Upper lobe of left lung (tissue), 6 donors: ENCODE measurements around the gene ATF3. TPM values are rescaled to one million over a fixed set of nuclear protein-coding genes. Genes with fewer than 3 reads are reported as not detected.

Source experiments
- ATAC-seq, 2 donors: fragments of 200-7000 bp; cut with Tn5 transposase; one replicate each; pipeline ENCODE4 v1.9.1; 2022; ENCODE audit warnings: mild to moderate bottlenecking in 2 of 2, moderate library complexity in 2 of 2; ENCODE audit not compliant: low FRiP score in 2 of 2
- DNase-seq, 2 donors: peaks; one replicate each; pipeline ENCODE4 v3.0.0-alpha.2; 2019 to 2020
- H3K27ac ChIP-seq, 4 donors: fragments of 200-600 bp; sonication (generic); one replicate each; pipeline ENCODE4 v1.5.1; 2016 to 2019
- H3K27me3 ChIP-seq, 4 donors: fragments of 200-600 bp; sonication (generic); one replicate each; pipeline ENCODE4 v1.5.1; 2017 to 2019
- H3K36me3 ChIP-seq, 4 donors: fragments of 200-600 bp; sonication (generic); one replicate each; pipeline ENCODE4 v1.5.1; 2016 to 2019
- H3K4me1 ChIP-seq, 4 donors: fragments of 200-600 bp; sonication (generic); one replicate each; pipeline ENCODE4 v1.5.1; 2018 to 2019
- H3K4me3 ChIP-seq, 4 donors: fragments of 200-600 bp; sonication (generic); one replicate each; pipeline ENCODE4 v1.5.1; 2017 to 2019; ENCODE audit warnings: mild to moderate bottlenecking in 2 of 4, moderate library complexity in 1 of 4
- H3K9me3 ChIP-seq, 4 donors: fragments of 200-600 bp; sonication (generic); one replicate each; pipeline ENCODE4 v1.5.1; 2018 to 2019
- EP300 ChIP-seq, 4 donors: sonication (generic); formaldehyde crosslinking; IDR thresholded peaks; one replicate each; pipeline ENCODE4 v1.5.1; 2017; ENCODE audit warnings: antibody characterized with exemption in 4 of 4, control low read depth in 2 of 4
- POLR2A ChIP-seq, 4 donors: fragments of 450-650 bp; IDR thresholded peaks; one replicate each; pipeline ENCODE4 v1.5.1; 2016 to 2017; ENCODE audit warnings: antibody characterized with exemption in 4 of 4, mild to moderate bottlenecking in 2 of 4
- POLR2AphosphoS5 ChIP-seq, 2 donors: sonication (generic); formaldehyde crosslinking; IDR thresholded peaks; one replicate each; pipeline ENCODE4 v1.5.1; 2017; ENCODE audit warnings: antibody characterized with exemption in 2 of 2
- WGBS, 2 donors: methylation state at CpG; one replicate each; pipeline ENCODE4 v1.1.5; 2017 to 2018; 5-methylcytosine and 5-hydroxymethylcytosine counted together
- total RNA-seq, 6 donors: library from RNA; depleted of rRNA in 4 of 6; stranded (reverse); fragments of >200 nt in 4 of 6; gene quantifications; one replicate each; pipeline versions ENCODE4 v1.1.0 to v1.2.1, GENCODE V29; 2016 to 2021
- TF ChIP-seq, protein P1 (sequence below), 6 experiments: fragments of 450-650 bp in 4 of 6; fragments of 200-600 bp in 2 of 6; sonication (generic) in 2 of 6; IDR thresholded peaks; one replicate each; pipeline ENCODE4 v1.5.1; 2016 to 2019; ENCODE audit warnings: antibody characterized with exemption in 6 of 6
- donor health status: DM: no; HTN: no; CAD: no; lungs with moderate emphysema.
- donor health status: DM: no; HTN: yes; CAD: no; lungs with severe emphysema.

Gene ATF3
- total RNA-seq, 6 donors from 2014 or later, result 7.3 to 69.3 (median 21.2) TPM

GRCh38 chr1:212628046-212628445 is 19.5 kb downstream of the ATF3 start:
- Histone ChIP-seq H3K4me1 (peaks cover 3 to 17% (median 8%) of the 10 kb centered on the region in 4 donors), H3K36me3 (no peaks in the 10 kb centered on the region), H3K27ac (no peak overlapping the region), H3K4me3 (no peak overlapping the region), H3K27me3 (no peaks in the 10 kb centered on the region), H3K9me3 (no peaks in the 10 kb centered on the region)
- DNase-seq, result no peak
- 86 to 97% methylated on average over 5 of the region's 5 CpGs for WGBS, 2 donors
- TF ChIP-seq, protein P1, sequence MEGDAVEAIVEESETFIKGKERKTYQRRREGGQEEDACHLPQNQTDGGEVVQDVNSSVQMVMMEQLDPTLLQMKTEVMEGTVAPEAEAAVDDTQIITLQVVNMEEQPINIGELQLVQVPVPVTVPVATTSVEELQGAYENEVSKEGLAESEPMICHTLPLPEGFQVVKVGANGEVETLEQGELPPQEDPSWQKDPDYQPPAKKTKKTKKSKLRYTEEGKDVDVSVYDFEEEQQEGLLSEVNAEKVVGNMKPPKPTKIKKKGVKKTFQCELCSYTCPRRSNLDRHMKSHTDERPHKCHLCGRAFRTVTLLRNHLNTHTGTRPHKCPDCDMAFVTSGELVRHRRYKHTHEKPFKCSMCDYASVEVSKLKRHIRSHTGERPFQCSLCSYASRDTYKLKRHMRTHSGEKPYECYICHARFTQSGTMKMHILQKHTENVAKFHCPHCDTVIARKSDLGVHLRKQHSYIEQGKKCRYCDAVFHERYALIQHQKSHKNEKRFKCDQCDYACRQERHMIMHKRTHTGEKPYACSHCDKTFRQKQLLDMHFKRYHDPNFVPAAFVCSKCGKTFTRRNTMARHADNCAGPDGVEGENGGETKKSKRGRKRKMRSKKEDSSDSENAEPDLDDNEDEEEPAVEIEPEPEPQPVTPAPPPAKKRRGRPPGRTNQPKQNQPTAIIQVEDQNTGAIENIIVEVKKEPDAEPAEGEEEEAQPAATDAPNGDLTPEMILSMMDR (IDR thresholded peaks at IDR 0.05), result no peak
- no peak for TF ChIP-seq POLR2AphosphoS5 (IDR thresholded peaks at IDR 0.05)
- no peak for TF ChIP-seq EP300 (IDR thresholded peaks at IDR 0.05)
- TF ChIP-seq POLR2A (IDR thresholded peaks at IDR 0.05), result no peak
- no peak for ATAC-seq

DNA sequence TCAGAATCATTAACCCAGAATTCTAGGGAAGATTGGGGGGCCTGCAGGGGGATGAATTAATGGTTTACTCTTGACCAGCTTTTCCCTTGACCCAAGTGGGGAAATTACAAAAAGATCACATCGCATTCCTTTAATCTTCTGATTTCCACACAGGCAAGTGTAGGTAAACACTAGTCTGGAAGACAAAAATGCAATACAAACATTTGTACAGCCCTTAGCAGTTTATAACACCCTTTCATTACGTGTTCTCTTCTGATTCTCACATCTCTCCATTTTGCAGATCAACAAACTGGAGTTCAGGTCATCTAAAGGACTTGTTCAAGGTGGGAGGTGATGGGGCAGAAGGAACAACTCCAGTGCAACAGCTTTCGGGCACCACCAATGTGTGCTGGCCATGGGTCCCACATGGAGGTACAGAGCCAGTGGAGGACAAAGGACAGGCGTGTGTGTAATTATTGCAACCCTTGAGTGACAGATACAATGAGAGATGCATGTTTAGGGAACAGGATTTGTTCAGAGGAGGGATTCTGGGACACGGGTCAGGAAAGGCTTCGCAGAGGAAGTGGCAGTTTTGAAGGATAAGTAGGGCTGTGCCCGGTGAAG is 20.4 kb downstream of the ATF3 start:
- no peak for ATAC-seq
- H3K4me3 ChIP-seq, result no peak overlapping the region
- no peaks in the 10 kb centered on the region for H3K36me3 ChIP-seq
- TF ChIP-seq EP300 (IDR thresholded peaks at IDR 0.05), result no peak
- TF ChIP-seq, protein P1 (IDR thresholded peaks at IDR 0.05), result no peak
- no peak for TF ChIP-seq POLR2A (IDR thresholded peaks at IDR 0.05)
- no peak for TF ChIP-seq POLR2AphosphoS5 (IDR thresholded peaks at IDR 0.05)
- no peaks in the 10 kb centered on the region for H3K27me3 ChIP-seq
- H3K27ac ChIP-seq, result no peak overlapping the region
- peaks cover 3 to 17% (median 8%) of the 10 kb centered on the region in 4 donors for H3K4me1 ChIP-seq
- 70 to 73% methylated on average over 7 of the region's 7 CpGs for WGBS, 2 donors
- no peak for DNase-seq
- H3K9me3 ChIP-seq, result no peaks in the 10 kb centered on the region

GRCh38 chr1:212629450-212630157 is 21.0 kb downstream of the ATF3 start:
- H3K9me3 ChIP-seq, result no peaks in the 10 kb centered on the region
- H3K4me1 ChIP-seq, result peaks cover 3 to 17% (median 8%) of the 10 kb centered on the region in 4 donors
- no peak for DNase-seq
- no peak overlapping the region for H3K27ac ChIP-seq
- 81 to 85% methylated on average over 5 of the region's 5 CpGs for WGBS, 2 donors
- ATAC-seq, result peak in 1 of 2 donors; percentile 10
- no peaks in the 10 kb centered on the region for H3K36me3 ChIP-seq
- H3K4me3 ChIP-seq, result no peak overlapping the region
- TF ChIP-seq POLR2AphosphoS5 (IDR thresholded peaks at IDR 0.05) (no peak), POLR2A (IDR thresholded peaks at IDR 0.05) (no peak)
- no peaks in the 10 kb centered on the region for H3K27me3 ChIP-seq

GRCh38 chr1:212630158-212630900 is 21.8 kb downstream of the ATF3 start:
- Histone ChIP-seq H3K4me3 (no peak overlapping the region), H3K4me1 (peaks cover 10 to 24% (median 12%) of the 10 kb centered on the region in 4 donors), H3K36me3 (no peaks in the 10 kb centered on the region), H3K27me3 (no peaks in the 10 kb centered on the region), H3K9me3 (no peaks in the 10 kb centered on the region), H3K27ac (no peak overlapping the region)
- 63 to 66% methylated on average over 14 to 16 of the region's 16 CpGs for WGBS, 2 donors
- ATAC-seq (peak; percentile 91 to 95), DNase-seq (peak; percentile 31 to 80)
- TF ChIP-seq, protein P1 (IDR thresholded peaks at IDR 0.05), result peak; percentile 84 to 95 (median 88)
- no peak for TF ChIP-seq POLR2A (IDR thresholded peaks at IDR 0.05)
- no peak for TF ChIP-seq POLR2AphosphoS5 (IDR thresholded peaks at IDR 0.05)
- TF ChIP-seq EP300 (IDR thresholded peaks at IDR 0.05), result no peak

GRCh38 chr1:212633161-212633560 is 24.6 kb downstream of the ATF3 start:
- no peak overlapping the region for H3K4me3 ChIP-seq
- H3K27ac ChIP-seq, result no peak overlapping the region
- no peak for ATAC-seq
- DNase-seq, result no peak
- H3K9me3 ChIP-seq, result no peaks in the 10 kb centered on the region
- no peaks in the 10 kb centered on the region for H3K27me3 ChIP-seq
- WGBS, 2 donors, result 62 to 71% methylated on average over 4 of the region's 4 CpGs
- peaks cover 33 to 52% (median 35%) of the 10 kb centered on the region in 4 donors for H3K4me1 ChIP-seq
- no peaks in the 10 kb centered on the region for H3K36me3 ChIP-seq
- TF ChIP-seq EP300 (IDR thresholded peaks at IDR 0.05) (no peak), POLR2AphosphoS5 (IDR thresholded peaks at IDR 0.05) (no peak), POLR2A (IDR thresholded peaks at IDR 0.05) (no peak)
- TF ChIP-seq, protein P1 (IDR thresholded peaks at IDR 0.05), result no peak
